ENCODE results near the gene FEM1C.
A peak's percentile ranks its signal among the peaks of the same experiment; 100 is the strongest.

The FEM1C gene, protein sequence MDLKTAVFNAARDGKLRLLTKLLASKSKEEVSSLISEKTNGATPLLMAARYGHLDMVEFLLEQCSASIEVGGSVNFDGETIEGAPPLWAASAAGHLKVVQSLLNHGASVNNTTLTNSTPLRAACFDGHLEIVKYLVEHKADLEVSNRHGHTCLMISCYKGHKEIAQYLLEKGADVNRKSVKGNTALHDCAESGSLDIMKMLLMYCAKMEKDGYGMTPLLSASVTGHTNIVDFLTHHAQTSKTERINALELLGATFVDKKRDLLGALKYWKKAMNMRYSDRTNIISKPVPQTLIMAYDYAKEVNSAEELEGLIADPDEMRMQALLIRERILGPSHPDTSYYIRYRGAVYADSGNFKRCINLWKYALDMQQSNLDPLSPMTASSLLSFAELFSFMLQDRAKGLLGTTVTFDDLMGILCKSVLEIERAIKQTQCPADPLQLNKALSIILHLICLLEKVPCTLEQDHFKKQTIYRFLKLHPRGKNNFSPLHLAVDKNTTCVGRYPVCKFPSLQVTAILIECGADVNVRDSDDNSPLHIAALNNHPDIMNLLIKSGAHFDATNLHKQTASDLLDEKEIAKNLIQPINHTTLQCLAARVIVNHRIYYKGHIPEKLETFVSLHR

DNA sequence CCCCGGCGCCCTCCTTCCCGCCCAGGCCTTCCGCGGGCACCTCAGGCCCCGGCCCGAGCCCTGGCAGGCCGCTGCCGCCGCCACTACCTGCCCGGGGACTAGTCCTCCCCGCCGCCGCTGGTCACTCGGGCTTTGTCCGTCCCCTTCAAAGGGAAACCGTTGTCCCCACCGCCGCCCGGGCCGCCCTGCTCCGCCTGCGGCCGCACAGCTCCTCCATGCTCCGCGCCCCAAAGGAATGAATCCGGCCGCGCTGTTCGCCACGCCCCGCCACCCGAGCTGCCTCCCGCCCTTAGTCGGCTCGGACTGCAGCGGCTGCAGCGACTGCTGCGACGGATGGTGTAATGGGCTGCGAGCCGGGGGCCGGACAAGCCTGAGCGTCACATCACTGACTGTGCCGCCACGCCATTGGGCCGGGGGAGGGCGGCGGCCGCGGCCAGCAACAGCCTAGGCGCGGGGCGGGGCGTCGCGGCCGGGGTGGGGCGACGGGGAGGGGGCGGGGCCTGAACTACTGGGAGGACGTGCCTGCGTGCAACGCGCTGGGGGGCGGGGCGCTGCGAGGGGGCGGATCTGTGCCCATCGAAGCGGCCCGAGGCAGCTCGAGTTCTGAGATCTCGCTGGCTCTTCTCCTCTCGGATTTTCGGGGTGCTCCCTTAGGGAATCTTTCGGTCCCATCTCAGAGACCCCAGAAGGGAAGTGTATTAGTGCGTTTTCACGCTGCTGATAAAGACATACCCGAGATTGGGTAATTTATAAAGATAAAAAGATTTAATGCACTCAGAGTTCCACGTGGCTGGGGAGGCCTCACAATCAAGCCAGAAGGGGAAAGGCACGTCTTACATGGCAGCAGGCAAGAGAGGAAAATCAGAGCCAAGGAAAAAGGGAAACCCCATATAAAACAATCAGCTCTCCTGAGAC is at the start of gene FEM1C:
FEM1C (minus strand) TSS at position 340 of the 915 bp plus-strand sequence. CDS start 1,282 bp downstream, outside the sequence.
- peak; percentile 97 for DNase-seq

DNA sequence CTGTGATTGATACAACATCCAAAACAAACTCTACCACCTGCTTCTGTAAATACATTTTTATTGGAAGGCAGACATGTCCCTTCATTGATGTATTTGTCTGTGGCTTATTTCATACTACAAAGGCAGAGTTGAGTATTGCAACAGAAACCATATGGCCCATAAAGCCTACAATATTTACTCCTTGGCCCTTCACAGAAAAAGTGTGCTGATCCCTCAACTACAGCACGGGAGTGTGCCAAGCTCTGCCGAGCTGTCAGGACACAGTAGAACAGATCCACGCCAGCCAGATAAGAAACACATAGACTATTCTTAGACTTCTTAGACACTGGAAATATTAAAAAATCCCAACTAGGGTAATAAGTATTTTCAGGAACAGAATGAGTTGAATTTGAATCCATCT is 44.5 kb upstream of the FEM1C start:
- DNase-seq, result no peak

DNA sequence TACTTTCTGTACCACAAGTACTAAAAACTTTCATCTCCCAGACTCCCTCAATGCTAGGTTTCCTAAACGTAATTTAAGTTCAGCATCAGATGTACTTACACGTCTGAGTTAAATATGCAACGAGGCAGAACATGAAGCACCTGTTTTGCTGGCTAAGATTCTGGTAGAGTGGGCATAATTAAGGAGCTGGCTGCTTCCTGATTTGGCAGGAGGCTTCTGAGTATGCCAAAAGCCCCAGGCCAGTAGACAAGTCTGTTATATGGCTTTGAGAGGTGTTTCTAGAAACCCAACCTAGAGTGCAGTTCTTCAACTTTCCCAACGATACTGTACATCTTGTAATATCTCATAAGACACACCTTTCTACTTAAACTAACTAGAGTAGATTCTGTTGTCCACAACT is 44.1 kb upstream of the FEM1C start:
- no peak for DNase-seq

DNA sequence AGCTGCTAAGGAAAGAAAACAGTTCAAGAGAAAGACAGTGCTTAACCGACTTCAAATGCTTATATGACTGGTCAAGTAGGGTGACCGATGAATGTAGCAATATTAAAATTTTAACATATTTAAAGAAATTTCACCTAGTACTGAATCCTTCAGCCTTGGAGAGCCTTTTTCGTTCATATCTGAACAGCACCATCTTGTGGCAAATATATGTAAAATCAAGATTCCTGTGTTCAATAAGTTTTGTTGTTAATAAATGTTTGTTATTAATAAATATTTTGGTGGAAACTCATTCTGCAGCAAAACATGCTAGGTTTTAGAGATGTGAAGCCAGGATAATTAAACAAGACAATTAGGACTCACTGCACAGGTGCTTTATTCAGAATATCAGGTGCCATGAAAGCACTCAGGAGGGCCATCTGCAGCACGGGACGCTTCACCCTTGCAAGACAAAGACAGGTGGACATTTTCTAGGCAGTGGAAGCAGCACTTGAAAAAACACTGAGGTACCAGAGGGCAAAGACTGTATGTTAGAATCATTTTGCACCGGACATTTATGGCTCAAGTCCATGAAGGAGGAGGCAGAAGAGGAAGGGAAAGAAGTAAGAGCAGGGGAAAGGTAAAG is 42.1 kb upstream of the FEM1C start:
- DNase-seq, result no peak

DNA sequence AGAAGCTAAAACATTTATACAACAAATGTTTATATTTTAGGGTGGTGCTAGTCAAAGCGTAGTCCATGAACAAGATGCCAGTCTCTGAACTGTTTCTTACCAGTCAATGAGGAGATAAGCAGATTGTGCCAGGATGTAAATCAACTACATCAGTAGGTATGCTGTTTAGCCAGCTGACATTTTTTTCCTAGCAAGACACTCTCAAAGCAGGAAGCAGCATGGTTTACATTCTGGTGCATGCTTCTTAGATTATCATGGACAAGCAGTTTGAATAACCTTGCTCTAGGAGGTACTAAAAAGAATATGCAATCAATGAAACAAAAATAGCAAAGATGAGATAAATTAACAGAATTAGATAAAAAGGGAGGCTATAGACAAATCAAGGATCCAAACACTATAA is 40.7 kb upstream of the FEM1C start:
- no peak for DNase-seq

DNA sequence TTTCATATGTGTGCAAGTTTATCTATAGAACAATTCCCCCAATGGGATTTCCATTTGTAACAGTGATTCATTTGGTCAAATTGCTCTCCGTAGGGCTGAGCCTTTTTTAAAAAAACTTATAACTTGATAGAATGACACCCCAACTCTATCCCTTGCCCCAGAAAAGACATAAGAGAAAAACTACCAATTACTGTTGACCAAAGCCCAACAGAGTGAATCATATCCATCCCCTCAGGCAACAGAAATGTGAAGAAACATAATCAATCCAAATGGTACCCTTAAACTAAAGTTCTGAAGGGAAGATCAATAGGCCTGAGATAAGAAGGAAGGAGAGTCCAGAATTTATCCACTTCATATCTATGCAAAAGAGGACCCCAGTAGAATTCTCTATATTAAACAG is 39.9 kb upstream of the FEM1C start:
- DNase-seq, result no peak

DNA sequence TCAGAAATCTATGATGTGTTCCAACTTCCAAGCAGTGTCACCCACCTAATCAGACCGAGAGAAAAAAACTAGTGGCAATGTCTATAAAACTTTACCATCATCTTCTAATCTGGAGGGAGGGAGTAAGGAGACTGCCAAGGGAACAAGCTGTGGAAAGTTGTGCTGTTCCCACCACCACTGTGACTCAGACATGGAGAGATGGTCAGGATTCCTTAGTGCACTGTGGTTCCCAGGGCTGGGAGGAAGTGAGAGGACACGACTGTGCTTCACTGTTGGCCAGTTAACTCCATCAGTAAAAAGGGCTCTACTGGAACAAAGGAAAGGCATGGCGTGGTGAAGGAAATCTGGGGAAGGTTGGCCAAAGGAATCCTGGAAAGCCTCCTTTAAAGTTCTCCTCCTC is 38.9 kb upstream of the FEM1C start:
- DNase-seq, result no peak

DNA sequence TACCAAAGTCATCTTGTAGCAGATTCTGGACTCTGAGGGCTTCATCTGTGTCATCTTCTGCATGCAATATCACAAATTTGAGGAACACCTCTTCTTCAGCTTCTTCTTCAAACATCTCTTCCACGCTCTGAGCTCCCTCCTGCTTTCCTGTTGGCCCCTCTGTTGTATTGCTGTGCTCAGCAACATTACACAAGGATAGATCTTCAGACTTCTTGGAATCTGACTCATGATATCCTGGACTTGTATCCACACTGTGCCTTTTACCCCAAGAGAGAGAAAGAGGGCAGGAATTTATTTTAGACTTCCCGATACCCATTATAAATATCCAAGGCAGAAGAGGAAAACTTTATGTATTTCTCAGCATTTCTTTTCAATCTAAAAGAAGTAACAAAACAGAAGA is 36.4 kb upstream of the FEM1C start:
- no peak for DNase-seq

DNA sequence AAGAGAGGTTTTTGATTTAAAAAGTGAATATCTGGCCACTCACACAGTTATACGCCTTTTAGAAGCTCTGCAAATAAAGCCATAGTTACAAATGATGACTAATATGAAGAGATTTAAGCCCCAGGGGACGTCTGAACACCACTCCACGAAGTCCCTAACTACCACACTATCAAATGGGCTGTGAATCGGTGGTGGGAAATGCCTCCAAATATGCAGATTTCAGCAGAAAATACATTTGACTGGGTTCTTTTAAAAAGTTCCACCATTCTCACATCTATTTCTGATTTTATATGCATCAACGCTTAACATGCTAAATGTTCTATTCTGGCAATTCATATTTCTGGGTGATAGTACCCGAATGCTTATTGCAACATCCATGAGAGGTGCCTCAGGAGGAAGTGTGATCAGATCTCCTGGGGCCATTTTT is 35.2 kb upstream of the FEM1C start:
- no peak for DNase-seq

DNA sequence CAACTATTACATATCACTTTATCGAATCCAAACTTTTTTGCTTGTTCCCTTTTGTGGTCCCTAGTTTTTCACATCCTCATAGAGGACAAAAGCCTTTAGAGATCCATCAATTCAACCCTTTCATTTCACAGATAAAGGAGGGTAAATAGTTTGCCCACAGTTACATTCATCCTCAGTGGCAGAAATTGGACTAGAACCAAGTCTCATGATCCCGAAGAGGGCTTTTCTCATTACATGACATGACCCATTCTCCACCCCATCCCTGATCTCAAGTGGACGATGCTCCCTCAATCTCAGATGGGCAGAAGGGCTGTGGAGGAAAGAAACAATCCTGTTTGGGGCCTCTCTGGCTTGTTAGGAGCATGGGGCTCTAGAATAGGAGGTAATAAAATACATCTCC is 34.6 kb upstream of the FEM1C start:
- no peak for DNase-seq

DNA sequence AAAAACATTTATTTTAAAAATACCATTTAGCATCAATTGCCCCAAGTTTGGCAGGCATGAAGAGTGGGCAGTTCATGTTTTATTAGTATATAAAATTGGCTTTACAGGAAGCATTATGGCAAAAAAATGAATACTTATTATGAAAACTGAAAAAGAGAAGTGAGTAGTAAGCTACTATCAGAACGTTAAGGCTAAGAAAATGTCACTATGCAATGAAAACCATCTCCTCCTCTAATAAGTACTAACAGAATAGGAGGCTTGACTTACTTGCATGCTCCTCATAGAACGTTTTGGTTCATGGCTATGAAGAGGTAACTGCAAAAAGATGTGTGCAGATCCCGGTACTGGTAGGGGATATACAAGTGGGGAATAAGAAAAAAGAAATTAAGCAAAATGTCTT is 34.1 kb upstream of the FEM1C start:
- DNase-seq, result no peak

DNA sequence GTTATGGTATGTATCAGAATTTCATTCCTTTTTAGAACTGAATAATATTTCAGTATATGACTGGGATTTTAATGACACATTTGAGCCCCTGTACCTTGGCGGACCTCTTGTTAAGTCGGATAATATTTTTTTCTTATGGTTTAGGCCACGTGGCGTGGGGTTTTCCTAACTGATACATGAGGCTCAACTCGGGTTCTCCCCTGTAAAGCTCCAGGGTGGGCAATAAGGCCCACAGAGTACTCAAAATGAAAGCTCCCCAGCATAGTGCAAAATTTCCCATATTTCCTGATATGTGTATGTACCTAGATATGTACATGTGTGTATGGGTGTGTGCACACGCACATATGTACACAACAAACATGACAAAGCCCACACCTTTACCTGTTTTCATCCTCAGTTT is 33.2 kb upstream of the FEM1C start:
- DNase-seq, result no peak

DNA sequence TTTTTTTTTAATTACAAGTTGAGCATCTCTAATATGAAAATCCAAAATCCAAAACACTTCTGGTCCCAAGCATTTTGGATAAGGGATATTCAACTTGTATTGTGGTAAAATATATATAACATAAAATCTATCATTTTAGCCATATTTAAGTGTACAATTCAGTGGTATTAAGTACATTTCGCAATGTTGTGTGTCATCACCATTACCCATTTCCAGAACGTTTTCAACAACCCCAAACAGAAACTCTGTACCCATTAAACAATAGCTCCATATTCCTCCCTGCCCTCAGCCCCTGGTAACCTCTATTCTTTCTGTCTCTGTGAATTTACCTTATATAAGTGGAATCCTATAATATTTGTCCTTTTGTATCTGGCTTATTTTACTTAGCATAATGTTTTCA is 32.8 kb upstream of the FEM1C start:
- no peak for DNase-seq

DNA sequence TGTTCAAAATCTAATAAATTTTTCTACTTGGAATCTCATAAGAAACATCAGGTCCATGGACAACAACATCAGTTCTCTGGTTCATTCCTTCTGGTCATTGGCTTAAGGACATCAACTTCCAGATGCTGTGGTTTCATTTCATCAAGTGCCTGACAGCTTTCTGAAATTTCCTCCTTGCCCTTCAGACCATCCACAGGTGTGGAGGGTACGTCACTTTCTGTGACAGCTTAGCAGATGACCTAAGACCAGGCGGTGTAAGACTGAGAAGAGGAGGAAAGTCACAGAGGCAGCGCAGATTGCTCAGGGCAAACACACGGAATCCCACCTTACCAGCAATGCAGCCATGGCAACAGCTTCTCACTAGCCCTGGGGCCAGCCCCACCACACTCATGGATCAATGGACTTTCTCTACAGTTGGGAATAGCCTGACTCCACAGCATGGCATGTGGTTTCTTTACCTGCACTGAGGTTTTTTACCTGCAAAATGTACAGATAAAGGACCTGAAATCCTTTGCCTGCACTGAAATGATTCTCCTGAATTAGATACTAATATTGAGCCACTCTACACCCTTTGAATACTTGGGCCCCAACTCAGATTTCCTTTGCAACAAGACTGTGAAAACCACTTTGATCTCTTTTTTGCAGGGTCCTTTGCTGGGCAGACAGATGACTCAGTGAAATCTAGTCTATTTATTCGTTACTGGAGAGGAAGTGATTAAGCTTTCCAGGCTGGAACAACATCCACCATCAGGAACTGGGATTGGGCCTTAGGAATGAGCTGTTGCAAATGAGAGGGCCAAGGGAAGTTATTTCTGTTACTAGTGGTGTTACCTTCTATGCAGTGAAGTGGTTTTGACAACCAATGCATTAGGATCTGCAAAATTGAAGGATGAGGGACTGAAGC is 30.8 kb upstream of the FEM1C start:
- DNase-seq, result no peak

DNA sequence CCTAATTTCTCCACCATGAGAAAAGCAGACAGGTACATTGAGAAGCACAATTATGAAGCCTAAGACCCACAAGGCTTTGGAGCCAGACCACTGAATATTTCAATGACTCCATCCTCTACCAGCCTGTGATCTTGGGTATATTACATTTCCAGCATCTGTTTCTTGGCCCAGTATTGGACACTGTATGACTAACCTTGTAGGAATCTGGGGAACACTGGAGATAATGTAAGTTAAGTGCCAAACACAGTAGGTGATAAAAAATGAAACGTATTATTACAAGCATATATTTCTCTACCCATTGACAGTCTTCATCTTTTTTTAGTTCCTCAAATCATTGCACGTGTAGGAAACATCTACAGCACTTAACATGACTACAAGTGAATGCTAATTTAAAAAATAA is 28.6 kb upstream of the FEM1C start:
- DNase-seq, result no peak

DNA sequence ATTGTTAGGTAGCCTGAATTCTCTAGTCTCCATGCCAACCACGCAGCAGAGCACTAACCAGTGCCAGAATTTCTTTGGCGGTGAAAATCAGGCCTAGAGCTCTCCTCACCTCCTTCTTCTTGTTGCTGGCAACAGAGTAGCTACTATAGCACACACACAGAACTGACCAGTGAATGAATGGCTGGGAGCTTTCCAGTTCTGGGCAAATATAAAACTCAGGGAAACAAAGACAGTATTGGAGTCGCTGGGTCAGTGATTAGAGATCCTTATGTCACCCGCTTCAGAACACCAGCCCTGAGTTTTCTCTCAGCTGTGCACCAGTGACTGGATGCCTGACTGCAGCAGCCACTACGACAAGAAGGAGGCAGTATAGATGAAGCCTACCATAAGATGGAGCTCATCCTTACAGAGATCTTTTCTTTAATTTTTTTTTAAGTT is 26.9 kb upstream of the FEM1C start:
- no peak for DNase-seq

DNA sequence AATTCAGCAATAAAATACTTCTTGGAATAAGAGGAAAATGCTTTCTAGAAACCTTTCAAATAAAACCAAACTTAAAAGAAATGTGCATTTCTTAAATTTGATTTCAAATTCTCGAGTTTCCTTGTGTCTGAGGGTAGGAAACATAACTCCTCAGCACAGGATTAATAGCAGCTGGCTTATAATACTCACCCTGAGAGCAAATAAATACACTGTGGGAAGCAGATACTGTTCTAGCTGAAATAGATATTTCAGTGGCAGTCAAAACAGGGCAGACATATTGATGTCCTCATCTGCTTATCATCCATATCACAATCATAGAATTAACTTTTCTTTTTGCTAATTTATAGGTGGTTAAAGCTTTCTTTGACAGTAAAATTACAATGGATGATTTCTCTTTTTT is 24.1 kb upstream of the FEM1C start:
- DNase-seq, result no peak

DNA sequence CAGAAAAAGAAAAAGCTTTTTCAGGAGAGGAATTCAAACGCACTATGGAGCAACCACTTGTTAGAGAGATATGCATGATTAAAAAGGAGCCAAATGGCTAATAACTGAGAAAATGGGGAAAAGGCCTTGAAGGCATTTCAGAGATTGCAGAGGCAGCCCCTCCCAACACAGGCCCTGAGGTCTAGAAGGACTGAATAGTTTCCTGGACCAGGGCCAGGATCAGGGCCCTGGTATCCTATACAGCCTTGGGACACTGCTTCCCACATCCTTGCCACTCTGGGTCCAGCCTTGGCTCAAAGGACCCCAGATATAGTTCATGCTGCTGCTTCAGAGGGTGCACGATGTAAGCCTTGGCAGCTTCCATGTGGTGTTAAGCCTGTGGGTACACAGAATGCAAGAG is 20.7 kb upstream of the FEM1C start:
- DNase-seq, result no peak

DNA sequence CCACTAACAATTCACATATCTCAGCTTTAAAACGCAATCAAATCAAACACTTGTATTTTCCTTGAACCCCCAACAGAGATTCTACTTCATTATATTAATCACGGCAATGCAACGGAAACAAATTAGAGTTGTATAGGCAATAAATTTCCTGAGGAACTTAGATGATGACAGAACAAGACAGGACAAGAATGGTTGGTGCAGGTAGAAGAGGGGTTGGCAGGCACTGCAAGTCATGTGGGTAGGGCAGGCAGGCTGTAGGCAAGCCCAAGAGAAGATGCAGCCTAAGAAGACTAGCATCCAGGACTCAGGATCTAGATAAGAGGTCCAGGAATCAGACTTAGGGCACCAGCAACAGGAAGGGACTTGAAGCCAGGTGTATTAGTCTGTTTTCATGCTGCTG is 16.6 kb upstream of the FEM1C start:
- no peak for DNase-seq

DNA sequence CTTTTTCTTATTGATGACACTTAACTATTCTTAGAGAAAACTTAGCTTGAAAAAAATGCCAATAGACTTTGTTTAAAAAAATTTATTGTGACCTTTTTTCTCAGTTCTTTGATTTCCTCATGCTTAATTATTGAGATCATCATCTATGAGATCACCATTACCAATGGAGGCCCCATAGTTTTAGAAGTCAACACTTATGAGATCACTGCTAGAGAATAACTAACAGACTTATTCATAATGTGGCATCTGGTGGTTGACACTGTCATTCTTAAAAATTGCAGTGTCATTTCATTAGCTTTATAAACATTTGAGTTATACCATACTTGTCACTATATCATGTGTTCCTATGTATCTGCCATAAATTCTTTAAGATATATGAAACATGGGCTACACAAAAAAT is 14.9 kb upstream of the FEM1C start:
- no peak for DNase-seq

DNA sequence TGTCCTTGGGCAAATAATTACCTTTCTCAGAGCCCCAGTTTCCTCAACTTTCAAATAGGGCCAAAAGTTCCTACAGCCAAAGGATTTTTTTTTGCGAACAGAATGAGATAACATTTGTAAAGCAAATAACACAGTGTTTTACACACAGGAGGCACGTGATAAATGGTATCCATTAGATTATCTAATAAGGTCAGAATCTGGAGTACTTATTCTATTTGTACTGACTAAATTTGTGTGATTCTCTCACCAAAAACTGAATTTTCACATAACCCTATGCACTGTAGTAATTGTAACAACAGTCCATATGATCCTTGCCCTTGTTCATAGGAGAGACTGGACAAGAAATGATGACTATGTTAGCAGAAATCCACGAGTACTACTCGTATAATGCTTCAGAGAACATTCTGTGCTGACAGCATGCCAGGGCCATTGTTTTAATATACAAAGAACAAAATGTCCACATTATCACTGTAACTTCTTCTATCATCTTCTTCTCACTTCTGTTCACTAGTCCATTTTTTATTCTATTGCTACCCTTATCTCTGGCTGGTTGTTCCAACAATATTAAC is 13.9 kb upstream of the FEM1C start:
- no peak for DNase-seq

Measured in amniotic stem cell (primary cell).